H1 (cell line): ENCODE results near the gene CEMIP2. TPM values are rescaled to one million over a fixed set of nuclear protein-coding genes. Genes with fewer than 3 reads are reported as not detected.

ENCODE experiments used
- CTCF ChIA-PET: fragments of 300-600 bp; sonication (Branson Sonifier 250); formaldehyde crosslinking; loops from one replicate; lab custom pipeline; 2021; ENCODE audit not compliant: partially characterized antibody; lab: Charles Lee
- POLR2A ChIA-PET: fragments of 300-600 bp; sonication (Branson Sonifier 250); formaldehyde crosslinking; loops from one replicate; lab custom pipeline; 2021; ENCODE audit warnings: inconsistent platforms; ENCODE audit not compliant: partially characterized antibody; lab: Charles Lee
- DNase-seq, 2 experiments: peaks; one replicate each; pipeline versions ENCODE4 v3.0.0 to v3.0.0-alpha.2; 2010 to 2022; ENCODE audit warnings: low spot score in 2 of 2, low read depth in 1 of 2, mixed read lengths in 1 of 2
- FAIRE-seq: peaks from 2 replicates; lab custom pipeline; 2011; peaks lifted over from hg19 to GRCh38; lab: Jason Lieb, UNC
- H2AFZ ChIP-seq: 2 replicates; pipeline ENCODE4 v1.8.1; 2012; ENCODE audit warnings: low read length, inconsistent platforms
- H2AK5ac ChIP-seq: 2 replicates; pipeline ENCODE4 v1.6.1; 2013; ENCODE audit warnings: low read depth, low read length
- H2BK120ac ChIP-seq: replicated peaks from 2 replicates; pipeline ENCODE3; 2013; ENCODE audit warnings: low read depth, low read length, inconsistent platforms
- H2BK12ac ChIP-seq: 2 replicates; pipeline ENCODE4 v1.6.1; 2013; ENCODE audit warnings: low read depth, low read length
- H2BK15ac ChIP-seq: 2 replicates; pipeline ENCODE4 v1.6.1; 2013; ENCODE audit warnings: low read length
- H2BK20ac ChIP-seq: 2 replicates; pipeline ENCODE4 v1.6.1; 2013; ENCODE audit warnings: low read length
- H2BK5ac ChIP-seq: 2 replicates; pipeline ENCODE4 v1.6.1; 2013; ENCODE audit warnings: low read depth, low read length
- H3K14ac ChIP-seq: 2 replicates; pipeline ENCODE4 v1.6.1; 2013; ENCODE audit warnings: inconsistent platforms; ENCODE audit not compliant: insufficient read length
- H3K18ac ChIP-seq: 2 replicates; pipeline ENCODE4 v1.6.1; 2013; ENCODE audit warnings: low read length; ENCODE audit errors: extremely low read depth
- H3K23ac ChIP-seq: 2 replicates; pipeline ENCODE4 v1.6.1; 2013; ENCODE audit warnings: inconsistent platforms; ENCODE audit not compliant: insufficient read length
- H3K23me2 ChIP-seq: 2 replicates; pipeline ENCODE4 v1.6.1; 2013; ENCODE audit warnings: low read depth, low read length
- H3K27ac ChIP-seq: 2 replicates; pipeline ENCODE4 v1.6.1; 2011; ENCODE audit warnings: low read depth, low read length, inconsistent platforms
- H3K27me3 ChIP-seq, 4 experiments: replicated peaks in 1 of 4; 1 replicate in 1 of 4; 2 replicates in 3 of 4; pipeline versions ENCODE4 v1.6.1 to v1.8.1; 2011 to 2013; ENCODE audit warnings: low read length in 3 of 4, mild to moderate bottlenecking in 3 of 4, inconsistent platforms in 2 of 4, mixed read lengths in 2 of 4, moderate library complexity in 1 of 4; ENCODE audit not compliant: control insufficient read depth in 3 of 4, insufficient read depth in 3 of 4; ENCODE audit errors: extremely low read depth in 1 of 4
- H3K36me3 ChIP-seq, 4 experiments: 2 replicates each; pipeline versions ENCODE4 v1.6.1 to v1.8.1; 2011 to 2013; ENCODE audit warnings: mild to moderate bottlenecking in 4 of 4, low read length in 3 of 4, moderate library complexity in 2 of 4, control low read depth in 1 of 4, inconsistent platforms in 1 of 4; ENCODE audit not compliant: insufficient read depth in 4 of 4, control insufficient read depth in 2 of 4
- H3K4ac ChIP-seq: replicated peaks from 2 replicates; pipeline ENCODE3; 2013; ENCODE audit warnings: low read length, low read depth, mixed read lengths, inconsistent platforms; ENCODE audit not compliant: insufficient read length
- H3K4me1 ChIP-seq, 4 experiments: replicated peaks in 1 of 4; 1 replicate in 1 of 4; 2 replicates in 3 of 4; pipeline versions ENCODE4 v1.6.1 to v1.8.1; 2011 to 2013; ENCODE audit warnings: low read length in 3 of 4, inconsistent platforms in 2 of 4, mixed read lengths in 1 of 4; ENCODE audit not compliant: insufficient read depth in 4 of 4, control insufficient read depth in 3 of 4
- H3K4me2 ChIP-seq, 2 experiments: 2 replicates each; pipeline versions ENCODE4 v1.6.1 to v1.8.1; 2011 to 2013; ENCODE audit warnings: low read depth in 2 of 2, low read length in 2 of 2, control low read depth in 1 of 2, inconsistent platforms in 1 of 2, mild to moderate bottlenecking in 1 of 2; ENCODE audit not compliant: insufficient read depth in 1 of 2
- H3K4me3 ChIP-seq, 4 experiments: fragments of 200-600, 300-600 bp in 1 of 4; sonication (generic), shearing (Covaris generic), sonication (Bioruptor Twin) in 1 of 4; 2 replicates each; pipeline versions ENCODE4 v1.5.1 to v1.8.1; 2011 to 2016; ENCODE audit warnings: low read length in 4 of 4, low read depth in 3 of 4, control low read depth in 2 of 4, inconsistent platforms in 2 of 4, mild to moderate bottlenecking in 2 of 4, mixed read lengths in 1 of 4, moderate library complexity in 1 of 4; ENCODE audit not compliant: insufficient read depth in 2 of 4; ENCODE audit errors: extremely low read depth in 1 of 4
- H3K56ac ChIP-seq: replicated peaks from 2 replicates; pipeline ENCODE3; 2013; ENCODE audit warnings: low read depth, mild to moderate bottlenecking, mixed read lengths, low read length, inconsistent platforms; ENCODE audit not compliant: insufficient read length
- H3K79me1 ChIP-seq: 2 replicates; pipeline ENCODE4 v1.6.1; 2013; ENCODE audit warnings: low read depth, low read length, control low read depth
- H3K79me2 ChIP-seq, 2 experiments: 2 replicates each; pipeline versions ENCODE4 v1.6.1 to v1.8.1; 2012 to 2013; ENCODE audit warnings: low read length in 2 of 2, mild to moderate bottlenecking in 2 of 2, inconsistent platforms in 1 of 2; ENCODE audit not compliant: insufficient read depth in 2 of 2, control insufficient read depth in 1 of 2
- H3K9ac ChIP-seq, 4 experiments: replicated peaks in 1 of 4; 1 replicate in 1 of 4; 2 replicates in 3 of 4; pipeline versions ENCODE4 v1.6.1 to v1.8.1; 2011 to 2013; ENCODE audit warnings: low read depth in 3 of 4, low read length in 3 of 4, control low read depth in 2 of 4, mild to moderate bottlenecking in 2 of 4, moderate library complexity in 2 of 4, inconsistent platforms in 1 of 4; ENCODE audit errors: extremely low read depth in 1 of 4
- H3K9me3 ChIP-seq, 2 experiments: 2 replicates each; pipeline versions ENCODE4 v1.6.1 to v1.8.1; 2012 to 2013; ENCODE audit warnings: mild to moderate bottlenecking in 2 of 2, moderate library complexity in 2 of 2, control low read depth in 1 of 2, inconsistent platforms in 1 of 2, low read depth in 1 of 2, low read length in 1 of 2, mixed read lengths in 1 of 2; ENCODE audit not compliant: insufficient read depth in 2 of 2
- H4K20me1 ChIP-seq, 2 experiments: replicated peaks in 1 of 2; 2 replicates each; pipeline versions ENCODE3 to v1.8.1; 2011 to 2013; ENCODE audit warnings: inconsistent platforms in 2 of 2, low read length in 2 of 2, mild to moderate bottlenecking in 1 of 2; ENCODE audit not compliant: insufficient read depth in 2 of 2, control insufficient read depth in 1 of 2
- H4K5ac ChIP-seq: 2 replicates; pipeline ENCODE4 v1.6.1; 2013; ENCODE audit warnings: low read length, low read depth, mixed read lengths, inconsistent platforms; ENCODE audit not compliant: insufficient read length
- H4K8ac ChIP-seq: 2 replicates; pipeline ENCODE4 v1.8.0; 2013; ENCODE audit warnings: mild to moderate bottlenecking, moderate library complexity, low read length, inconsistent platforms; ENCODE audit not compliant: insufficient read depth; ENCODE audit errors: extremely low read depth
- H4K91ac ChIP-seq: replicated peaks from 2 replicates; pipeline ENCODE3; 2013; ENCODE audit warnings: low read length, mixed read lengths, inconsistent platforms; ENCODE audit not compliant: insufficient read length
- ATF3 ChIP-seq: IDR thresholded peaks from 2 replicates; pipeline ENCODE4 v1.6.1; 2011; ENCODE audit warnings: low read depth, mild to moderate bottlenecking, low read length; ENCODE audit not compliant: insufficient read depth
- CBX5 ChIP-seq: fragments of 300-800, 300-1000 bp; sonication (generic); IDR thresholded peaks from 2 replicates; pipeline ENCODE4 v1.7.1; 2016; ENCODE audit warnings: antibody characterized with exemption, low read length, low read depth
- EP300 ChIP-seq, 2 experiments: IDR thresholded peaks; 1 replicate in 1 of 2; 2 replicates in 1 of 2; pipeline ENCODE4 v1.6.1; 2011 to 2012; ENCODE audit warnings: low read depth in 2 of 2, low read length in 2 of 2, mild to moderate bottlenecking in 2 of 2, borderline replicate concordance in 1 of 2, inconsistent platforms in 1 of 2, moderate library complexity in 1 of 2
- KDM1A ChIP-seq: fragments of 200-600, 300-600 bp; sonication (generic); IDR thresholded peaks from 2 replicates; pipeline ENCODE4 v1.7.1; 2016; ENCODE audit warnings: mild to moderate bottlenecking, low read length, borderline replicate concordance
- POU5F1 ChIP-seq: IDR thresholded peaks from 2 replicates; pipeline ENCODE4 v1.6.1; 2011; ENCODE audit warnings: low read depth, mild to moderate bottlenecking, low read length, moderate library complexity
- SAP30 ChIP-seq: fragments of 300-600 bp; sonication (generic); IDR thresholded peaks from 2 replicates; pipeline ENCODE4 v1.7.1; 2012; ENCODE audit warnings: low read length, moderate library complexity, mild to moderate bottlenecking, inconsistent platforms; ENCODE audit not compliant: insufficient read depth, insufficient replicate concordance
- SIN3A ChIP-seq, 2 experiments: IDR thresholded peaks in 1 of 2; conservative IDR thresholded peaks in 1 of 2; 2 replicates each; pipeline ENCODE4 v1.6.1; 2011 to 2012; ENCODE audit warnings: low read length in 2 of 2, improper control_type of control experiment in 1 of 2, low read depth in 1 of 2, mild to moderate bottlenecking in 1 of 2
- SIX5 ChIP-seq: IDR thresholded peaks from 2 replicates; pipeline ENCODE4 v1.6.1; 2011; ENCODE audit warnings: mild to moderate bottlenecking, low read depth, low read length
- SP1 ChIP-seq: IDR thresholded peaks from 2 replicates; pipeline ENCODE4 v1.6.1; 2011; ENCODE audit warnings: low read depth, low read length
- SUZ12 ChIP-seq: fragments of 200-600 bp; sonication (generic); IDR thresholded peaks from 2 replicates; pipeline ENCODE4 v1.6.1; 2012; ENCODE audit warnings: mild to moderate bottlenecking, inconsistent platforms, low read length, moderate library complexity, mixed read lengths
- TCF12 ChIP-seq: IDR thresholded peaks from 2 replicates; pipeline ENCODE4 v1.6.1; 2011; ENCODE audit warnings: low read depth, mild to moderate bottlenecking, low read length
- USF2 ChIP-seq: IDR thresholded peaks from 2 replicates; pipeline ENCODE4 v1.6.1; 2011; ENCODE audit warnings: low read length, improper control_type of control experiment
- WGBS, 2 experiments: shearing (Covaris generic) in 1 of 2; methylation state at CpG; one replicate each; pipeline versions ENCODE4 v1.1.6 to v1.1.7; 2013 to 2015; ENCODE audit warnings: low lambda C conversion rate in 2 of 2, mixed read lengths in 2 of 2, inconsistent platforms in 1 of 2, low coverage in 1 of 2, missing lambda C conversion rate in 1 of 2; ENCODE audit not compliant: insufficient replicate concordance in 2 of 2, insufficient coverage in 1 of 2, insufficient read length in 1 of 2; ENCODE audit errors: extremely low coverage in 1 of 2, missing lambda C conversion rate in 1 of 2; 5-methylcytosine and 5-hydroxymethylcytosine counted together
- polyA plus RNA-seq, 7 experiments: library from polyadenylated mRNA; depleted of rRNA in 3 of 7; stranded (reverse) in 5 of 7; unstranded in 2 of 7; fragments of >200 nt in 5 of 7; fragments of 200-250 nt in 2 of 7; gene quantifications; 1 replicate in 5 of 7; 2 replicates in 1 of 7; 4 replicates in 1 of 7; pipeline versions ENCODE4 v1.2.1 to v1.2.3, GENCODE V29; 2011 to 2013; ENCODE audit warnings: missing spikeins in 2 of 7, mixed read lengths in 2 of 7
- total RNA-seq: library from RNA; stranded (reverse); fragmentation: NEBNext Ultra II Directional; extraction: Animal tissue kit (Norgen Biotek cat#: 25700); gene quantifications from 2 replicates; pipeline ENCODE4 v1.2.1, GENCODE V29; 2021

CEMIP2 gene
- total and polyA plus RNA-seq, 2 of the 8 experiments (the other 6 are each of a cell fraction or from before 2014, with no cell fraction given): 25.2 to 52.1 TPM

- 92% methylated on average over 5 of the region's 5 CpGs; no CpG with 5 or more reads in 1 of the 2 experiments for WGBS, 2 experiments
- H3K4me1 ChIP-seq: no peaks in the 10 kb centered on the region
- no peaks in the 10 kb centered on the region for H3K79me2 ChIP-seq
- H3K27ac ChIP-seq: no peak overlapping the region
- FAIRE-seq (no peak), DNase-seq (no peak)
- no peak overlapping the region for H3K23ac ChIP-seq
- no peaks in the 10 kb centered on the region for H3K23me2 ChIP-seq
- no peak overlapping the region for H2AFZ ChIP-seq
- POLR2A ChIA-PET: interaction anchor here (0.6 kb wide), 2 partner anchors 11 to 54 kb away, joined by 3 to 4 read pairs; no protein-coding TSS in a partner anchor
- H3K79me1 ChIP-seq: no peaks in the 10 kb centered on the region
- H2BK120ac ChIP-seq: no peak overlapping the region
- no peaks in the 10 kb centered on the region for H3K36me3 ChIP-seq
- H4K8ac ChIP-seq: no peak overlapping the region
- no peak overlapping the region for H3K4me2 ChIP-seq
- H2BK12ac ChIP-seq: no peak overlapping the region
- no peaks in the 10 kb centered on the region for H4K20me1 ChIP-seq
- no peak overlapping the region for H2BK15ac ChIP-seq
- H3K27me3 ChIP-seq: no peaks in the 10 kb centered on the region
- no peak overlapping the region for H3K56ac ChIP-seq
- no peak overlapping the region for H3K4ac ChIP-seq
- no peak overlapping the region for H3K18ac ChIP-seq
- H4K91ac ChIP-seq: no peak overlapping the region
- no peak overlapping the region for H2AK5ac ChIP-seq
- CTCF ChIA-PET: interaction anchor here (0.9 to 2.7 kb wide), 5 partner anchors 9 to 493 kb away, joined by 3 to 10 read pairs (median 4); no protein-coding TSS in a partner anchor
- no peak overlapping the region for H3K4me3 ChIP-seq
- H2BK5ac ChIP-seq: no peak overlapping the region
- no peaks in the 10 kb centered on the region for H3K9me3 ChIP-seq
- no peak overlapping the region for H3K9ac ChIP-seq
- H3K14ac ChIP-seq: no peak overlapping the region
- H4K5ac ChIP-seq: no peak overlapping the region
- H2BK20ac ChIP-seq: no peak overlapping the region
- TF ChIP-seq SUZ12 (no peak), EP300 (IDR thresholded peaks at IDR 0.05; ENCODE audit: borderline replicate concordance in 1 of 2, low read depth in 2 of 2, low read length in 2 of 2) (no peak), CBX5 (no peak), USF2 (no peak), SIX5 (no peak), POU5F1 (no peak), TCF12 (no peak), KDM1A (no peak), SP1 (no peak), ATF3 (no peak), SIN3A (conservative IDR thresholded peaks at IDR 0.05 in 1 of 2, IDR thresholded peaks at IDR 0.05 in 1 of 2; ENCODE audit: low read depth in 1 of 2, low read length in 2 of 2) (no peak), SAP30 (no peak)
Measured at GRCh38 chr9:71778085-71778484, 9.8 kb upstream of the CEMIP2 start.
